Parathyroid adenoma (tissue), 2 donors: ENCODE results near the gene NCOR2.

Source experiments
- H2AFZ ChIP-seq: fragments of 300-600 bp; sonication (generic); one replicate; pipeline ENCODE4 v1.7.0; 2017; ENCODE audit warnings: antibody characterized with exemption, mild to moderate bottlenecking
- H3K27ac ChIP-seq: fragments of 300-600 bp; sonication (generic); one replicate; pipeline ENCODE4 v1.7.0; 2017
- H3K27me3 ChIP-seq: fragments of 300-600 bp; sonication (generic); one replicate; pipeline ENCODE4 v1.7.0; 2017; ENCODE audit warnings: low read length; ENCODE audit not compliant: control insufficient read depth, insufficient read depth
- H3K36me3 ChIP-seq: fragments of 300-600 bp; sonication (generic); one replicate; pipeline ENCODE4 v1.7.0; 2017; ENCODE audit warnings: low read length; ENCODE audit not compliant: control insufficient read depth, insufficient read depth
- H3K4me1 ChIP-seq: fragments of 300-600 bp; sonication (generic); one replicate; pipeline ENCODE4 v1.7.0; 2017; ENCODE audit warnings: control low read depth
- H3K4me2 ChIP-seq: fragments of 300-600 bp; sonication (generic); one replicate; pipeline ENCODE4 v1.7.0; 2017; ENCODE audit warnings: low read length
- H3K4me3 ChIP-seq: fragments of 300-600 bp; sonication (generic); one replicate; pipeline ENCODE4 v1.7.0; 2017; ENCODE audit warnings: low read depth, low read length
- H3K79me2 ChIP-seq: fragments of 300-600 bp; sonication (generic); one replicate; pipeline ENCODE4 v1.7.0; 2017; ENCODE audit warnings: control low read depth
- H3K9ac ChIP-seq: fragments of 300-600 bp; sonication (generic); one replicate; pipeline ENCODE4 v1.7.0; 2017; ENCODE audit warnings: mild to moderate bottlenecking
- H3K9me3 ChIP-seq: fragments of 300-600 bp; sonication (generic); one replicate; pipeline ENCODE4 v1.7.0; 2017; ENCODE audit warnings: low read length; ENCODE audit not compliant: control insufficient read depth
- CTCF ChIP-seq: fragments of 300-600 bp; sonication (generic); IDR thresholded peaks from one replicate; pipeline ENCODE4 v1.7.0; 2017; ENCODE audit warnings: antibody characterized with exemption, mild to moderate bottlenecking
- donor health status: primary hyperparathyroidism.

Gene NCOR2

GRCh38 chr12:124612410-124612680, 44.9 kb upstream of the NCOR2 start:
- H3K9ac ChIP-seq = no peak overlapping the region
- no peak overlapping the region for H3K4me3 ChIP-seq
- no peak overlapping the region for H2AFZ ChIP-seq
- H3K4me2 ChIP-seq = no peak overlapping the region
- no peaks in the 10 kb centered on the region for H3K79me2 ChIP-seq
- TF ChIP-seq CTCF = no peak
- no peak overlapping the region for H3K27ac ChIP-seq
- H3K4me1 ChIP-seq = peaks cover 9% of the 10 kb centered on the region
- H3K36me3 ChIP-seq = no peaks in the 10 kb centered on the region
- no peaks in the 10 kb centered on the region for H3K27me3 ChIP-seq
- H3K9me3 ChIP-seq = no peaks in the 10 kb centered on the region

GRCh38 chr12:124611559-124612409, 44.4 kb upstream of the NCOR2 start:
- no peak overlapping the region for H3K27ac ChIP-seq
- no peaks in the 10 kb centered on the region for H3K9me3 ChIP-seq
- H3K27me3 ChIP-seq = no peaks in the 10 kb centered on the region
- H3K9ac ChIP-seq = no peak overlapping the region
- no peak overlapping the region for H3K4me2 ChIP-seq
- H3K4me3 ChIP-seq = no peak overlapping the region
- no peaks in the 10 kb centered on the region for H3K36me3 ChIP-seq
- H3K4me1 ChIP-seq = peaks cover 9% of the 10 kb centered on the region
- TF ChIP-seq CTCF = no peak
- H2AFZ ChIP-seq = no peak overlapping the region
- H3K79me2 ChIP-seq = no peaks in the 10 kb centered on the region

- no peak overlapping the region for H2AFZ ChIP-seq
- TF ChIP-seq CTCF = no peak
- no peak overlapping the region for H3K4me2 ChIP-seq
- no peaks in the 10 kb centered on the region for H3K9me3 ChIP-seq
- H3K36me3 ChIP-seq = no peaks in the 10 kb centered on the region
- H3K79me2 ChIP-seq = no peaks in the 10 kb centered on the region
- no peak overlapping the region for H3K27ac ChIP-seq
- H3K4me1 ChIP-seq = peaks cover 9% of the 10 kb centered on the region
- no peak overlapping the region for H3K9ac ChIP-seq
- H3K4me3 ChIP-seq = no peak overlapping the region
- no peaks in the 10 kb centered on the region for H3K27me3 ChIP-seq
Measured at GRCh38 chr12:124610629-124611558, 43.5 kb upstream of the NCOR2 start.

- Histone ChIP-seq H3K27me3 (no peaks in the 10 kb centered on the region), H3K9me3 (no peaks in the 10 kb centered on the region), H3K4me1 (peaks cover 9% of the 10 kb centered on the region), H3K79me2 (no peaks in the 10 kb centered on the region), H3K4me3 (no peak overlapping the region), H3K27ac (no peak overlapping the region), H3K36me3 (no peaks in the 10 kb centered on the region), H3K4me2 (no peak overlapping the region), H2AFZ (no peak overlapping the region), H3K9ac (no peak overlapping the region)
- TF ChIP-seq CTCF = no peak
Measured at GRCh38 chr12:124610021-124610612, 42.7 kb upstream of the NCOR2 start.
